Measurements from ENCODE around the gene ZBTB40.

GRCh38 chr1:22563671-22564602 is 112.3 kb downstream of the ZBTB40 start:
- TF ChIP-seq CTCF (IDR thresholded peaks at IDR 0.05) (no peak), POLR2A (IDR thresholded peaks at IDR 0.05) (no peak)
